IgD-negative memory B cell (primary cell): ENCODE measurements around the gene TTC34. TPM values are rescaled to one million over a fixed set of nuclear protein-coding genes. Genes with fewer than 3 reads are reported as not detected.
A peak's percentile ranks its signal among the peaks of the same experiment; 100 is the strongest.

Experiments
- H3K27ac Mint-ChIP-seq, 3 donors: one replicate each; pipeline ENCODE4 v1.8.0; 2020 to 2022; ENCODE audit warnings: mild to moderate bottlenecking in 3 of 3, mixed read lengths in 3 of 3, moderate library complexity in 1 of 3
- H3K27me3 Mint-ChIP-seq: one replicate; pipeline ENCODE4 v1.8.0; 2021; ENCODE audit warnings: mixed read lengths
- H3K36me3 Mint-ChIP-seq: one replicate; pipeline ENCODE4 v1.8.0; 2020; ENCODE audit warnings: mild to moderate bottlenecking, mixed read lengths
- H3K4me1 Mint-ChIP-seq, 3 donors: one replicate each; pipeline ENCODE4 v1.8.0; 2020 to 2022; ENCODE audit warnings: mixed read lengths in 3 of 3, mild to moderate bottlenecking in 1 of 3
- H3K4me3 Mint-ChIP-seq, 4 donors: one replicate each; pipeline ENCODE4 v1.8.0; 2020 to 2022; ENCODE audit warnings: mild to moderate bottlenecking in 4 of 4, mixed read lengths in 4 of 4, moderate library complexity in 3 of 4
- H3K9me3 Mint-ChIP-seq, 3 donors: one replicate each; pipeline ENCODE4 v1.8.0; 2020 to 2021; ENCODE audit warnings: mixed read lengths in 3 of 3, mild to moderate bottlenecking in 1 of 3
- polyA plus RNA-seq: library from polyadenylated mRNA; unstranded; fragments of 300-500 nt; fragmentation: Illumina TruSeq; gene quantifications from one replicate; pipeline ENCODE4 v1.2.3, GENCODE V29; 2021

TTC34 gene
- polyA plus RNA-seq, 1 donor from 2014 or later, result 0.06 TPM

DNA sequence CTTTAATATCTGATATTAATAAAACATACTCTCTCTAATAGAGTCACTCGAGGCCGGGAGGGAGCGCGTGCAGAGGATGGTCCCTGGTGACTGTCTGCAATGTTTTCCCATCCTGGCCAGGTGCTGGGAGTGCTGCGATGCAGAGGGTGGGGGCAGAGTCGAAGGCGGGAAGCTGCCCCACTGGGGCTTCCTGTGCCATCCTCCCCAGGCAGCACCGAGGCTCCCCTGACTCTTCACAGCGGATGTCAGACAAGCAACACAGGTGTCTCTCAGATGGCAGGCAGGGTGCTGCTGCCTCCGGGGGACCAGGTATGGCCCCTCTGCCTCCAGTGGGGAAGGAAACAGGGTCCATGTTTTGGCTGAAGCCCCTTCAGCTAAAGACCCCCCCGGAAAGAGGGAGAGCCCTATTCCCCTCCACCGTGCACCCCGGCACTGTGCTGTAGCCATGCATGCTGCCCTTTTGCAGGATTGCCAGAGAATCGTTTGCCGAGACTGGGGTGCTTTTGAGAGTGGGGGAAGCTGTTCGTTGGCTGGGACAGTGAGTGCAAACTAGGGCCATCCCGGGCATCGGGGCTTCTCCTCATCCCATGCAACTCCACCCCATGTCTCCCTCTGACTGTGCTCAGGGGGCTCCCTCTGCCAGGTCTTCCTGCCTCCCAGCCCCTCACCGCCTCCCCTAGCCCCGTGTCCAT, 32.1 kb upstream of the TTC34 start:
- Mint-ChIP-seq H3K4me3 (peak overlapping the region in 1 of 4 donors; percentile 23), H3K4me1 (no peaks in the 10 kb centered on the region), H3K36me3 (no peaks in the 10 kb centered on the region), H3K27me3 (no peaks in the 10 kb centered on the region), H3K27ac (peak overlapping the region in 1 of 3 donors; percentile 73), H3K9me3 (peaks cover 0 to 4% (median 0%) of the 10 kb centered on the region in 3 donors)

GRCh38 chr1:2832506-2833453, 31.3 kb upstream of the TTC34 start:
- Mint-ChIP-seq H3K36me3 (no peaks in the 10 kb centered on the region), H3K27me3 (no peaks in the 10 kb centered on the region), H3K4me3 (no peak overlapping the region), H3K4me1 (no peaks in the 10 kb centered on the region), H3K9me3 (peaks cover 0 to 2% (median 1%) of the 10 kb centered on the region in 3 donors), H3K27ac (peak overlapping the region in 1 of 3 donors; percentile 73)

- Mint-ChIP-seq H3K36me3 (no peaks in the 10 kb centered on the region), H3K4me3 (no peak overlapping the region), H3K27ac (no peak overlapping the region), H3K9me3 (peaks cover 0 to 2% (median 0%) of the 10 kb centered on the region in 3 donors), H3K27me3 (no peaks in the 10 kb centered on the region), H3K4me1 (no peaks in the 10 kb centered on the region)
These were observed 30.2 kb upstream of the TTC34 start for GRCh38 chr1:2831596-2832212.

DNA sequence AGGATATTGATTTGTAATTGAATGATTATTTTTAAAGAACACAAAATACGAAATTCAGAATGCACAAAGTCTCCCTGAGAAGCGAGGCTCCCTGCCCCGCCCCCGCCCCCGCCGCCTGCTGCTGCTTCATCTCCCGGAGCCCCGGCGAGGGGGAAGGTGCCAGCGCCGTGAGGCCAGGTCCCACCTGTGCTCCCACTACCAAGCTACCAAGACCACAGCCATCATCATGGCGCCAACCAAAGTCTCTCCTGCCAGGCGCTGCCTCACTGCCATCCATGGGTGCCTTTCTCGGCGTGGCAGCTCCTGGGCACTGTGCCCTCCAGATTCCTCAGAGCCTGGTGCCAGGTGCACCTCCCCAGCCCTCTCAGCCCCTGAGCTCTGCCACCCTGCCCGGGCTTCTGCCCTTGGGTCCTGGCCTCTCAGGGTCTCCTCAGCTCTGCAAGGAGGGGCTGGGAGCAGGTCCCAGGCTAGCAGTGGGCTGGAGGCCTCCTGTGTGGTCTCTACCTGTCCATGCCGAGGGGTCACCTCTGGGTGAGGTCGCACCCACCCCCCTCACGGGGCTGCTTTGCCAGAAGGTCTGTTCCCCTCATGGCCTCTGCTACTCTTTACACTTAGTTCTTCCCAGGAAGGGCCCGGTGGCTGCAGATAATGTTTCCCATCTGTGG, 29.4 kb upstream of the TTC34 start:
- Mint-ChIP-seq H3K36me3 (no peaks in the 10 kb centered on the region), H3K4me3 (no peak overlapping the region), H3K9me3 (peaks cover 0 to 2% (median 0%) of the 10 kb centered on the region in 3 donors), H3K27me3 (no peaks in the 10 kb centered on the region), H3K27ac (no peak overlapping the region), H3K4me1 (no peaks in the 10 kb centered on the region)

- no peaks in the 10 kb centered on the region for H3K27me3 Mint-ChIP-seq
- H3K27ac Mint-ChIP-seq, result no peak overlapping the region
- peak overlapping the region in 1 of 4 donors; percentile 33 for H3K4me3 Mint-ChIP-seq
- H3K4me1 Mint-ChIP-seq, result no peaks in the 10 kb centered on the region
- H3K36me3 Mint-ChIP-seq, result no peaks in the 10 kb centered on the region
- H3K9me3 Mint-ChIP-seq, result peaks cover 0 to 2% (median 0%) of the 10 kb centered on the region in 3 donors
These were observed 28.5 kb upstream of the TTC34 start for GRCh38 chr1:2829846-2830615.

- Mint-ChIP-seq H3K27me3 (no peaks in the 10 kb centered on the region), H3K27ac (no peak overlapping the region), H3K4me1 (no peaks in the 10 kb centered on the region), H3K36me3 (no peaks in the 10 kb centered on the region), H3K4me3 (no peak overlapping the region), H3K9me3 (peaks cover 0 to 2% (median 0%) of the 10 kb centered on the region in 3 donors)
These were observed 27.2 kb upstream of the TTC34 start for GRCh38 chr1:2828586-2829250.

- Mint-ChIP-seq H3K9me3 (peaks cover 0 to 2% (median 0%) of the 10 kb centered on the region in 3 donors), H3K27me3 (peaks cover 4% of the 10 kb centered on the region), H3K36me3 (no peaks in the 10 kb centered on the region), H3K4me1 (no peaks in the 10 kb centered on the region), H3K27ac (no peak overlapping the region), H3K4me3 (no peak overlapping the region)
These were observed 25.3 kb upstream of the TTC34 start for GRCh38 chr1:2826736-2827292.

- peaks cover 0 to 2% (median 0%) of the 10 kb centered on the region in 3 donors for H3K9me3 Mint-ChIP-seq
- H3K36me3 Mint-ChIP-seq, result no peaks in the 10 kb centered on the region
- no peak overlapping the region for H3K27ac Mint-ChIP-seq
- no peaks in the 10 kb centered on the region for H3K4me1 Mint-ChIP-seq
- H3K27me3 Mint-ChIP-seq, result peaks cover 4% of the 10 kb centered on the region
- H3K4me3 Mint-ChIP-seq, result no peak overlapping the region
These were observed 24.8 kb upstream of the TTC34 start for GRCh38 chr1:2826316-2826715.

DNA sequence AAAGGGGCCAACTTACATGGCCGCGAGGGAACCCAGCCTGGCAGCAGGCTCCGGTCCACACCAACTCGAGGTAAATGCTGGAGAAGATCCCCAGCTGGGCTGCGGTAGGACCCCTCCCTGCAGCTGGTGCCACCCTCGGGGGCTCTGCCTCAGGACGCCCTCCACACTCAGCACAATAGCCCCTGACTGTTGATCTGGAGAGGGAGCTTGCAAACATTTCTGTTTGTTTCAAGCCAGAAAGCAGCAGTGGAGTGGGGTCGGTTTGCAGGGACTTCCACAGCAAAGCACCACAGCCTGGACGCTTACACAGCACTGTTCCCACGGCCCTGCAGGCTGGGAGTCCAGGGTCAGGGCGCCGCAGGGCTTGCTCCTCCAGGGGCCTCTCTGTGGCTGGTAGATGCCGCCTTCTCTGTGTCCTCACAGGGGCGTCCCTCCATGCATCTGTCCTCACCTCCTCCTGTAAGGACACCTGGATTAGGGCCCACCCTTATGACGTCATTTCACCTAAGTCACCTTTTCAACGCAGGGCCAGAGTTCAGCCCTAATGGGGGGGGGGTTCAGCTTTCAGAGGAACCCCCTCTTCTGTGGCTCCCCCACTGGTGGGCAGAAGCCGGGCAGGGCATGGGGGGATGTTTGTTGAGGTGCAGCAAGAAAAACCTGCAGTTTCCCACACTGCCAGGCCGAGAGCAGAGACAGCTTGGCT, 24.1 kb upstream of the TTC34 start:
- Mint-ChIP-seq H3K4me1 (no peaks in the 10 kb centered on the region), H3K36me3 (no peaks in the 10 kb centered on the region), H3K27me3 (peaks cover 4% of the 10 kb centered on the region), H3K9me3 (peaks cover 0 to 2% (median 0%) of the 10 kb centered on the region in 3 donors), H3K4me3 (no peak overlapping the region), H3K27ac (no peak overlapping the region)

DNA sequence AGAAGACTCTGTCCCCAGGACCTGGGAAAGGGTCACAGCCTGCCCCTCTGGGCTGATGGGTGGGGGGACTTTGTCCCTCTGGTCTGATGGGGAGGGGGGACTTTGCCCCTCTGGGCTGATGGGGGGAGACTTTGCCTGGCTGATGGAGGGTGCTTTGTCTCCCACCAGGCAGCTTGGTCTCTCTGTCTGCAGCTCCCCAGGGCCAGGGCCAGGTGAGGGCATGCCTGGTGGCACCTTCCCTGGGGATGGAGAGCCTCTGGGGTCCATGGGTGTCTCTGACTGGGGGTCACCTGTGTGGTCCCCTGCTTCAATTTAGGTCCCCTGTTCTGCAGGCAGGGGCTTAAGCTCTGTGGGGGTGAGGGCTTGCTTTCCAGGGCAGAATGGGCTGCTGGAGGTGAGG, 23.5 kb upstream of the TTC34 start:
- Mint-ChIP-seq H3K27ac (no peak overlapping the region), H3K4me3 (no peak overlapping the region), H3K9me3 (peaks cover 0 to 2% (median 0%) of the 10 kb centered on the region in 3 donors), H3K36me3 (no peaks in the 10 kb centered on the region), H3K4me1 (no peaks in the 10 kb centered on the region), H3K27me3 (peaks cover 4% of the 10 kb centered on the region)

GRCh38 chr1:2823921-2824610, 22.6 kb upstream of the TTC34 start:
- H3K27ac Mint-ChIP-seq, result no peak overlapping the region
- H3K9me3 Mint-ChIP-seq, result peaks cover 0 to 2% (median 0%) of the 10 kb centered on the region in 3 donors
- H3K27me3 Mint-ChIP-seq, result peaks cover 4% of the 10 kb centered on the region
- H3K36me3 Mint-ChIP-seq, result no peaks in the 10 kb centered on the region
- peaks cover 0 to 1% (median 0%) of the 10 kb centered on the region in 3 donors for H3K4me1 Mint-ChIP-seq
- no peak overlapping the region for H3K4me3 Mint-ChIP-seq

GRCh38 chr1:2822621-2823145, 21.2 kb upstream of the TTC34 start:
- Mint-ChIP-seq H3K36me3 (no peaks in the 10 kb centered on the region), H3K27me3 (peaks cover 4% of the 10 kb centered on the region), H3K4me1 (peaks cover 0 to 1% (median 0%) of the 10 kb centered on the region in 3 donors), H3K9me3 (no peaks in the 10 kb centered on the region), H3K27ac (no peak overlapping the region), H3K4me3 (no peak overlapping the region)
